Right renal cortex interstitium (tissue), 3 donors: ENCODE measurements around the gene ACACA. TPM values are rescaled to one million over a fixed set of nuclear protein-coding genes. Genes with fewer than 3 reads are reported as not detected.

Experiments
- DNase-seq, 3 donors: peaks; one replicate each; pipeline ENCODE4 v3.0.0-alpha.2; 2013; ENCODE audit warnings: low read depth in 3 of 3, low spot score in 2 of 3
- polyA plus RNA-seq, 3 donors: library from polyadenylated mRNA; unstranded; fragments of 120-200 nt; gene quantifications; one replicate each; pipeline ENCODE4 v1.2.1, GENCODE V29; 2013; ENCODE audit not compliant: insufficient read length in 3 of 3

The ACACA gene
- polyA plus RNA-seq, 3 donors = 45.0 to 54.6 (median 48.7) TPM

DNA sequence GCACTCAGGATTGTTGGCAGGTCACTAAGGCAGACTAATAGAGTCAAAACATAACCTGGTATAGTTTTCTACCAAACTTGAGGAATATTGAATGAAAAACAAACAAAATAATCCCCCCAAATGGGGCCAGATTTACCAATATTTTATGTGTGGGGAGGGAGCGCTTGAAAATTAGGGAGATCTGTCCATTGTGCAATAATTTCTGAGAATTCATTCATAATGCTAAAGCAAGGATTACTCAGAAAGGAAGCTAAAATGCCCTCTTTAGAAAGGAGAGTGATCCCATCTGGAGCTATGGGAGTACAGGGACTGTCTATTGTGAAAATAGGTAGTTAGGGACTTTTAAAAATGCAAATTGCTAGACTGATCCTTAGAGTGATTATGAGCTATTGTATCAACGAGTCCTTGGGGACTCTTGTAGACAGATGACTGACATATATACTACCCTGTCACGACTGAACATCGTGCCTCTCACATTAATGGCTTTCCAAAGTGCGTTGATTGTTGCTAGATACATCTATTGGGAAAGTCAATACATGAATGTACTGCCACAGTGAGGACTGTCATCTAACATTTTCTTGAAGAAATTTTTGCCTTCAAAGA is 264.2 kb downstream of the ACACA start:
- DNase-seq = no peak

- no peak for DNase-seq
These were observed 268.0 kb downstream of the ACACA start for GRCh38 chr17:37138571-37139120.

DNA sequence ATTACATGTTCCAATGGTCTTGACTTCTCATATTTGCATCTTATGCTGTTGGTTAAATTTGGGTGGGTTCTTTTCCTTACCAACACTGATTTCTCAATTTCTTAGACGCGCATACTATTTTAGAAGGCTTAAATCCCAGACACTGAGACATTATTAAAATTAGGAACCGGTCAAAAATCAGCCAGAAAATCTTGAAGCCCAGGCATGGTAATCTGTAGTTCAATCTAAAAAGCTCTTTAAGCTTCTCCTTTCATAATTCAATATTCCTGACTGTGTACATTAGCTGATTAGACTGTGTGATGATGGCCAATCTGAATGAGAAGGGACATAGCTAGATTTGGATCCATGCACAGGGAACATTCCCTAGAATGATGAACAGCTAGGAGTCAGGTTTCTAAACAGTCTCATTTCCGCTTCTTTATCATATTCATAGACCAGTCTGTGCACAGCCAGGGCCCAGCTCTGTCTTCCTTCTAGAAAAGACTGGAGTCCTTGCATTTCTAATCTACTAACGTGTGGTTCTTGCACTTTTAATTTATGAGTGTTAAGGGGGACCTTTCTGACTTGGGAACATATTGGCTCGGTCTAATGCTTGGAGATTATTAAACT is 268.6 kb downstream of the ACACA start:
- no peak for DNase-seq

DNA sequence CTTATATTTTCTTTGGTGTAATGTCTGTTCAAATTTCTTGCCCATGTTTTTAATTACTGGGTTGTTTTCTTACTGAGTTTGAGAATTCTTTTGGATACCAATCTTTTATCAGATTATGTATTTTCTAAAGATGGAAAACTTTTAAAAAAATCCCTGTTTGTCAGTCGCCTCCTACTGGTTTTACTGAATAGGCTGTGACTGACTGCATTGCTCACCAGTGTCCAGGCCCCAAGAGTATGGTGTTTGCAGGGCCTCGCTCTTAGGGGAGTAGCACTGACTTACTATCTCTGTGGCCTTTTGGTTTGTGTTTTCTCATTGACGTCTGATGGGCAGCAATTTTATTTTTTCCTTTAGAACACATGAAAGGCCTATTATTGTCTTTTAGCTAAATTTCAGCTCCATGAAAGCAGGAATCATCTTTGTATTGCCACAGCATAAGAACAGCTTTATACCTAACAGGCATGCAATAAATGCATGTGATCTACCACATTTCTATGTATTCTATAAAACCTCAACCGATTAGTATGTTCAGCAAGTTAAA is 269.5 kb downstream of the ACACA start:
- no peak for DNase-seq

GRCh38 chr17:37135576-37135975 is 271.1 kb downstream of the ACACA start:
- no peak for DNase-seq

DNA sequence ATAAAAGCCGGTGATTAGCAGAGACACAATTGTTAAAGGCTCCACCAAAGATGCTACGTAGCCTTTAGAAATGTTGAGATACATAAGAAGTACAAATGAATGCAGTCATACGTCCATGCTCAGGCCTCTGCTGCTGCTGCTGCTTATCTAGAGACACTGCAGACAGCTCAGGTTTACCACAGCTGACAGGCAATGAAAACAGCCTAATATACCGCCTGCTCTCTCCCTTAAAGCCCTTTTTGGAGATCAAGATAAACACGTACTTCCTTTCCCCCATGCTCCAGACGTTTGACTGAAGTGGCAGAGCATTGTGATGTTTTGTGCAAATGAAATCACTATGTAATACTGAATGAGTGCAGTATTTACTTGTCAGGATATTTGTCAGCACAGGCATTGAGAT is 272.6 kb downstream of the ACACA start:
- no peak for DNase-seq

- no peak for DNase-seq
These were observed 273.5 kb downstream of the ACACA start for GRCh38 chr17:37133136-37133535.

DNA sequence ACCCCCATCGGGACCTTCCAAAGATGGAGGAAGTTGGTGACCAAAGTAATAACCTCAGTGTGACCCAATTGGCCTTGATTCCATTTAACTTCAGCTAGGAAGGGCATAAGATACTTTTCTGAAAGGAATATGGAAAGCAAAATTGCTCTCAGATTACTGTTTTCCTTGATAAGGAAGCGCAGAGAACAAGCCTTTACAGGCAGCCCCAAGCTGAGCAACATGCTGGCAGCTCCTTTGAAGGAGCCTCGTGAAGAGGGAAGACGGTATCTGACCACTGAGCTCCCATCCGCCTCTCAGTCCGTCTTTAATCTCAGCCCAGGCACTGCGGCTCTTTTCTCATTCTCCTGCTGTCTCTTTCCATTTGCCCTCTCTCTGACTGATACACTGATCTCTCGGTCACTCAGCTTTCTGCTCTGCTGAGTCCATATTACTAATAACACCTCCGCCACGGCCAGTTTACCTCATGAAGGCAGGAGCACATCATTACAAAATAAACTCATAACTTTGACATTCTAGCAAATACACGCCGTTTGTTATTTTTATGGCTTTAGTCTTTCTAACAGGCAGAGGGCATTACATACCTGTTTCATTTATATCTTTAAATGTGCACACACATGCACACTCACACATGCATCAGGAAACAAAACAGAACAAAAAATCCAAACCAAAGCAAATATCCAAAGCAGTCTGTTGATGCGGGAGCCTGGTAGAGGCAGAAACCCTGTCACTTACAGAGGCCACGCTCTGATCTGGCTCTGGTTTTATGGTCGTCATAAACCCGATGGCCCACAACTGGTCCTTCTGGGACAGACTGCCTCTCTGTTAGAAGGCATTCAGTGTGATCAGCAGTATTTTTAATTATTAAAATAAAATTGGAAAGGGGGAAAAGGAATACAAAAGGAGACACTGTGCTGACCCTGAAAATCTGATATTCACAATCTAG is 274.7 kb downstream of the ACACA start:
- DNase-seq = no peak

DNA sequence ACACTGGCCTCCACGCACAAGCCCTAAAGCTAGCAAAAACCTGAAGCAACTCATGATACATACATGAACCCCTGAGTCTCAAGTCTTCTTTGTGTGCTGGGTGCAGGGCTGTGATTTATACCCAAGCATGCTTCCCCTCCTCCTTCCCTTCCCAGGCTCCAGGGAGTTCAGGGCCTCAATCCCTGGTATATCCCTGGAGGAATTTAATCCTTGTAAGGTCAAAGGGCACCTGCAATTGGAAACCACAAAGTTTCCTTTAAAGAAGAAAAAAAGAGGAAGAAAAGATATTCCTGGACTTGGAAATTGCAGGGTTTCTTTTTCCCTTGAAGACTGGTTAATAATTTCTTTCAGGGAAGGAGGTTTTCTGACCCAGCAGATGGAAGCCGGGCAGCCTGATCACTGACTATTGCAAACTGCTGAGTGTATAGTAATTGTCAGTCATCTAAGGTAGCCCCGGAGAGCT is 275.6 kb downstream of the ACACA start:
- DNase-seq = no peak

DNA sequence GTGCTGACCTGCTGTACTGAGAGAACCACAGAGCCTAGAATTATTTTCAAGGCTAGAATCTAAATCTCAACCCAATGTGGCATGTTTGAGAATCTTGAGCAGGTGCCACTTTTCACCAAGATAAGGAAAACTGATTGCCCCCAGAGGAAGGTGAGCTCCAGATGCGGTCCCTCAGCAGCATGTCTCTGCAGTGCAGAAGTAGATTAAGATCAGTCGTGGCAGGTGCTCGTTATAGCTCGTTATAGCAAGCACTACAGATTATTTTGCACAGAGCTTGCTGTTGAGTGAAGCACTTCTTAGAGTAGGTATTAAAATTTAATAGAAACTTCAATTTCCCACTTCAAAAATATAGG is 281.8 kb downstream of the ACACA start:
- no peak for DNase-seq

GRCh38 chr17:37123941-37124820 is 282.5 kb downstream of the ACACA start:
- no peak for DNase-seq

- no peak for DNase-seq
These were observed 283.2 kb downstream of the ACACA start for GRCh38 chr17:37123386-37123785.

DNA sequence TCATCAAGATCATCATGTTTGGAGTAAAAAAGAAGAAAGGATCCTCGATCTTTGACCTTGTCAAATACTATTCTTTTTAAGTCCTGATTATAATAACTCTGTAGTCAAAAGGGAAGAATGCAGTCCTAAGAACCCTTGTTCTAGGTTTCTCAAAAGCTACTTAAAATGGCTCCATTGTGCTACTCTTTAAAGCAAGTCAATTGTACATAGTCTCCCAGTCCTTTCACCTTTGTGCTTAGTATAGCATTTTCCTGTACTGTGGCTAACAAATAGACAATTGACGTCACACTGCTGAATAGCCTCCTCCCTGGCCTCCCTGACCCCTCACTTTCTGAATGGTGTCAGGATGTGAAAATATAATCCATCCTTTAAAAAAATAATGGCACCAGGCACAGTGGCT is 285.0 kb downstream of the ACACA start:
- no peak for DNase-seq

DNA sequence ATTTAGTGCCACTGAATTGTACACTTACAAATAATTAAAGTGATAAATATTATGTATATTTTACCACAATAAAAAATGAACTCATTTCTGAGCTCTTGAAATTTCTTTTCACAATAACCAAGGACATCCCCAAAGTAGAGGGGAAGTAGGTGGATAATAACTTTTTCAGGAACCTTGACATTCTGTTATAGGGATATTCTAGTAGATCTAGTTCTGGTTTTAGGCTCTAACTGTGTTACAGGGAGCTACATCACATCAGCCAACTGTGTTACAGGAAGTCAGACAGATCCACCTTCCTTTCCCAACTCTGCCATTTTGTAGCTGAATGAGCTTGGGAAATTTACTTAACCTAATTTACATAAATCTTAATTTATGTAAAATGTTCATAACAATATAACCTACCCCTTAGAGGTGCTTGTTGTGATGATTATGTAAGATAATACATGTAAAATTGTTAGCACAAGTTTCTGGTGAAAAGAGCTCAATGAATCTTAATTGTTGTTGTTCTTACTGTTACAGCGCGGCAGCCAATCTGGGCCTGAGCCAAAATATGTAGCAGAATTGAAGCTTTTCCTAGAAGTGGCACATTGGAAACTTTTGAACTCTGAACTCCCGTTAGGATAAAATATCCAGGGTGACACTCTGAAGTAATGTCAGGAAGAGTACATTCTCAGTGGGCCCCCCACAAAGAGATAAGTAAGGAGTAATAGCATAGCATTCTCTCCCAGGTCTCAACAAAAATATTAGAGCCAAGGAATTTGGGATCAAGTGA is 288.1 kb downstream of the ACACA start:
- no peak for DNase-seq

- no peak for DNase-seq
These were observed 289.1 kb downstream of the ACACA start for GRCh38 chr17:37117373-37118142.

DNA sequence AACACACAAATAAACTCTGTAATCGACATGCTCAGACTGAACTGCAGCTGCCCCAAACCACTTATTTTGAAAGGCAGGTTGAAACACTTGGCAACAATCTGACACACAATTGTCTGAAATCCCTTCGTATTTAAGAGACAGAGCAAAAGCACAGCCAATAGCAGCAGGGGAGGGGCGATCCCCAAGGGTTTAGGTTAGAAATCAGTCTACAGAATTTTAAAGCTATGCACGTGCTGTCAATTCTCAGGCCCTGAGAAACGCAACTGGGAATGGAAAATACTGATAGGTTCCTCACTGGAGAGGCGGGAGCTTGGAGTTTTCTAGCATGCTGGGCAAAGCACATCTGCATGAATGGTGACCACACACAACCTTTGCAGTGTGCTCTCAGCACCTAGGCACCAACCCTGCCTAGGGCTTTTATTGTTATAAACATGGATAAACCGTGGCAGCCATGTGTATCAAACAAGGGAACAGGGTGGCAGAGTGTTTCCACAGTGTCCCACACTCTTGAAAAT is 289.9 kb downstream of the ACACA start:
- no peak for DNase-seq

DNA sequence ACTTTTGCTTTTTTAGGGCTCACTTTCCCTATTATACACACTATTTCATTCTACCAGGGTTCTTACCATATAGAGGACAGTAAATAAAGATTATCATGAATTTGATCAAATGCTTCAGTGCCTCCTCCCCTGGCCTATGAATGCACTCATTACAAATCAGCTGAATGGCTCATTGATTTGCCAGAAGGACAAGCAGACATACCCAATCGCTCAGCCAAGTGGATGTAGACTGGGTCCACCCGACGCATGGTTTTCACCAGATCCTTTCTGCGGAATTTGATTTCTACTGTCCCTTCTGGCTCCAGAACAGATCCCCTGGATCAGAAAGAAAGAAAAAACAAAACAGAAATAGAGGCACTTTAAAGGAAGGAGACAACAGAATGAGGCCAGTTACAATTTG is 295.3 kb downstream of the ACACA start:
- no peak for DNase-seq

DNA sequence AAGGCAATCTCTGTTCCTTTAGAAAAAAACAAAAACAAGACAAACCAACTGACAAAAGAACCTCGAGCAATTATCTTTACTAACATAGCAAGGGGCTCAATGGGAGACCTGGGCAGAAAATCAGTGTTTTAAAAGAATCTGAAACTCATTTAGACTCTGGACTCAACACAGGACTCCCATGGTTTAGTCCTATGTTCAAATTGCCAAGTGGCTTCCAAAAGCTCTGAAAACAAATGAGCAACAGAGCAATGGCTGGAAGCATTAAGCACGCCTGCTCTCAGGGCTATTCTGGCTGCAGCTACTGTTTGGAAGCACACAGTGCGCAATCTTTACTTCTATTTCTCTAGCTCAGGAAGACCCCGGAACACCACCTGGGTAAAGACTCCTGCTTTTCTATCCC is 295.9 kb downstream of the ACACA start:
- DNase-seq = no peak
